K562 (cell line): Measurements from ENCODE around the gene ECI1. TPM values are rescaled to one million over a fixed set of nuclear protein-coding genes. Genes with fewer than 3 reads are reported as not detected.
A peak's percentile ranks its signal among the peaks of the same experiment; 100 is the strongest.

ENCODE experiments used
- CC2D1A ChIP-seq: fragments of 450-650 bp; IDR thresholded peaks from 2 replicates; pipeline ENCODE4 v1.6.1; 2017; ENCODE audit warnings: mild to moderate bottlenecking
- POLR2G ChIP-seq: fragments of 200-400 bp; formaldehyde crosslinking; IDR thresholded peaks from 2 replicates; pipeline ENCODE4 v1.6.1; 2017; ENCODE audit warnings: low read depth, mild to moderate bottlenecking, antibody characterized with exemption, low read length, moderate library complexity
- RBBP5 ChIP-seq: fragments of 200-600 bp; sonication (generic); IDR thresholded peaks from 2 replicates; pipeline ENCODE4 v1.6.1; 2012; ENCODE audit warnings: borderline replicate concordance, mild to moderate bottlenecking, low read length, control low read depth, inconsistent platforms; ENCODE audit not compliant: insufficient read depth, poor library complexity, severe bottlenecking
- STAT6 ChIP-seq: sonication (generic); formaldehyde crosslinking; IDR thresholded peaks from 2 replicates; pipeline ENCODE4 v1.8.1; 2023; ENCODE audit warnings: mild to moderate bottlenecking, missing genetic modification reagents
- ZBTB40 ChIP-seq, 2 experiments: fragments of 450-650 bp in 1 of 2; sonication (generic) in 1 of 2; formaldehyde crosslinking in 1 of 2; IDR thresholded peaks; 2 replicates each; pipeline versions ENCODE4 v1.7.1 to v1.9.0; 2016 to 2022; ENCODE audit warnings: inconsistent platforms in 1 of 2, mild to moderate bottlenecking in 1 of 2, missing genetic modification reagents in 1 of 2
- ZHX1 ChIP-seq: fragments of 150-350 bp; conservative IDR thresholded peaks from 2 replicates; pipeline ENCODE4 v1.6.1; 2014; ENCODE audit warnings: low read length
- ZNF174 ChIP-seq: fragments of 250-450 bp; sonication (Bioruptor Pico); IDR thresholded peaks from 2 replicates; pipeline ENCODE4 v1.4.0; 2020; ENCODE audit warnings: mild to moderate bottlenecking
- polyA plus RNA-seq, 8 experiments: library from polyadenylated mRNA; depleted of rRNA in 4 of 8; stranded (reverse) in 5 of 8; unstranded in 3 of 8; fragments of >200 nt; fragmentation: Nextera tagmentation in 2 of 8; fragmentation: Illumina TruSeq in 1 of 8; extraction: Ambion mirVana in 2 of 8; extraction: Trizol in 1 of 8; gene quantifications; 2 replicates each; pipeline versions ENCODE4 v1.2.1 to v1.2.3, GENCODE V29; 2011 to 2014; ENCODE audit warnings: inconsistent platforms in 1 of 8, missing spikeins in 1 of 8
- total RNA-seq, 7 experiments: library from RNA; depleted of rRNA in 6 of 7; stranded (reverse); fragments of >200 nt in 6 of 7; fragmentation: Illumina TruSeq in 2 of 7; extraction: Trizol in 2 of 7; gene quantifications; 2 replicates each; pipeline versions ENCODE4 v1.2.1 to v1.2.3, GENCODE V29; 2011 to 2021; ENCODE audit warnings: low replicate concordance in 1 of 7

ECI1 gene
- total and polyA plus RNA-seq, 9 of the 15 experiments (the other 6 are each of a cell fraction or from before 2014, with no cell fraction given), result 4.7 to 189 (median 54.0) TPM

GRCh38 chr16:2212362-2213324, 38.7 kb downstream of the ECI1 start (continued):
- TF ChIP-seq POLR2G (peak; percentile 69), ZBTB40 (IDR thresholded peaks at IDR 0.05) (peak; percentile 58; the same call in 1 of the 2 replicates), ZBTB40 (CRISPR knock-in tag; IDR thresholded peaks at IDR 0.05) (no peak), CC2D1A (no peak), ZNF174 (CRISPR knock-in tag) (no peak), STAT6 (CRISPR knock-in tag) (no peak), ZHX1 (no peak), RBBP5 (no peak)
